Left lung (tissue), 10 donors: ENCODE data around the gene ARHGEF12. TPM values are rescaled to one million over a fixed set of nuclear protein-coding genes. Genes with fewer than 3 reads are reported as not detected.

Experiments
- ATAC-seq: fragments of 200-7000 bp; cut with Tn5 transposase; one replicate; pipeline ENCODE4 v1.9.1; 2020; ENCODE audit warnings: moderate library complexity
- DNase-seq, 4 donors: peaks; one replicate each; pipeline ENCODE4 v3.0.0-alpha.2; 2013 to 2020
- H3K27ac ChIP-seq, 2 donors: fragments of 200-600 bp; sonication (generic) in 1 of 2; one replicate each; pipeline versions ENCODE4 v1.5.0 to v1.8.0; 2020 to 2021
- H3K27me3 ChIP-seq, 2 donors: fragments of 200-600 bp; sonication (generic) in 1 of 2; one replicate each; pipeline versions ENCODE4 v1.5.0 to v1.8.0; 2020 to 2021
- H3K36me3 ChIP-seq, 2 donors: fragments of 200-600 bp; sonication (generic) in 1 of 2; one replicate each; pipeline versions ENCODE4 v1.5.0 to v1.8.0; 2020 to 2021
- H3K4me1 ChIP-seq, 2 donors: fragments of 200-600 bp; one replicate each; pipeline ENCODE4 v1.8.0; 2021
- H3K4me3 ChIP-seq, 2 donors: fragments of 200-600 bp; sonication (generic) in 1 of 2; one replicate each; pipeline versions ENCODE4 v1.5.0 to v1.8.0; 2020 to 2021; ENCODE audit warnings: mild to moderate bottlenecking in 1 of 2
- H3K9me3 ChIP-seq, 2 donors: fragments of 200-600 bp; sonication (generic) in 1 of 2; one replicate each; pipeline versions ENCODE4 v1.5.0 to v1.8.0; 2020 to 2021
- intact Hi-C, 2 donors: fragments of 100-400 bp; cut with DNase I; formaldehyde crosslinking; loops; one replicate each; pipeline versions ENCODE4 v1.11.2 to v1.14.2; 2022
- polyA plus RNA-seq, 6 donors: library from polyadenylated mRNA; unstranded; fragments of 120-200 nt; gene quantifications; one replicate each; pipeline ENCODE4 v1.2.1, GENCODE V29; 2013; ENCODE audit not compliant: insufficient read length in 6 of 6
- total RNA-seq, 2 donors: library from RNA; stranded (reverse); fragmentation: NEBNext Ultra II Directional; extraction: Animal tissue kit (Norgen Biotek cat#: 25700); gene quantifications; one replicate each; pipeline ENCODE4 v1.2.1, GENCODE V29; 2021
- TF ChIP-seq, protein P1 (sequence below), 2 donors: fragments of 200-600 bp; sonication (generic) in 1 of 2; IDR thresholded peaks; one replicate each; pipeline versions ENCODE4 v1.5.0 to v1.8.0; 2021; ENCODE audit warnings: antibody characterized with exemption in 2 of 2
- donor health status: DM: no; HTN: yes; CAD: no.
- donor health status: DM: no; HTN: no; CAD: no.

ARHGEF12 gene
- total and polyA plus RNA-seq, 8 donors = 91.4 to 109 (median 99.6) TPM

DNA sequence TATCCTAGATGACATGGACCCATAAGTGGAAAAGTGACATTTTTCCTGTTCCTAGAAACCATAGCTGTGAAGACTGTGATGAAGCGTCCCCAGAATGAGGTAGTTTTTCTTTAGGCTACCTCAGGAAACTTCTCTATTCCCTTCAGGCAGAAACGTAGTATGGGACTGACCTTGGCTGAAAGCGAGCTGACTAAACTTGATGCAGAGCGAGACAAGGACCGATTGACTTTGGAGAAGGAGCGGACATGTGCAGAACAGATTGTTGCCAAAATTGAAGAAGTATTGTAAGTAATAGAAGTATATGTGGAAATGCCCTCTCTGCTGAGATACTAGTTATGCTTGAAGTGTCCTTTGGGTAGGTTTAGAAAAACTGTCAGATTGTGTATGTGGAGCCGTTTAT lies 110.6 kb downstream of the ARHGEF12 start:
- TF ChIP-seq, protein P1, sequence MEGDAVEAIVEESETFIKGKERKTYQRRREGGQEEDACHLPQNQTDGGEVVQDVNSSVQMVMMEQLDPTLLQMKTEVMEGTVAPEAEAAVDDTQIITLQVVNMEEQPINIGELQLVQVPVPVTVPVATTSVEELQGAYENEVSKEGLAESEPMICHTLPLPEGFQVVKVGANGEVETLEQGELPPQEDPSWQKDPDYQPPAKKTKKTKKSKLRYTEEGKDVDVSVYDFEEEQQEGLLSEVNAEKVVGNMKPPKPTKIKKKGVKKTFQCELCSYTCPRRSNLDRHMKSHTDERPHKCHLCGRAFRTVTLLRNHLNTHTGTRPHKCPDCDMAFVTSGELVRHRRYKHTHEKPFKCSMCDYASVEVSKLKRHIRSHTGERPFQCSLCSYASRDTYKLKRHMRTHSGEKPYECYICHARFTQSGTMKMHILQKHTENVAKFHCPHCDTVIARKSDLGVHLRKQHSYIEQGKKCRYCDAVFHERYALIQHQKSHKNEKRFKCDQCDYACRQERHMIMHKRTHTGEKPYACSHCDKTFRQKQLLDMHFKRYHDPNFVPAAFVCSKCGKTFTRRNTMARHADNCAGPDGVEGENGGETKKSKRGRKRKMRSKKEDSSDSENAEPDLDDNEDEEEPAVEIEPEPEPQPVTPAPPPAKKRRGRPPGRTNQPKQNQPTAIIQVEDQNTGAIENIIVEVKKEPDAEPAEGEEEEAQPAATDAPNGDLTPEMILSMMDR (IDR thresholded peaks at IDR 0.05) = no peak
- intact Hi-C loops = no loop called here
- Histone ChIP-seq H3K27ac (no peak overlapping the region), H3K9me3 (no peaks in the 10 kb centered on the region), H3K27me3 (no peaks in the 10 kb centered on the region), H3K36me3 (peaks cover 0 to 78% of the 10 kb centered on the region in 2 donors), H3K4me3 (no peak overlapping the region), H3K4me1 (no peaks in the 10 kb centered on the region)
- DNase-seq = no peak
- no peak for ATAC-seq

DNA sequence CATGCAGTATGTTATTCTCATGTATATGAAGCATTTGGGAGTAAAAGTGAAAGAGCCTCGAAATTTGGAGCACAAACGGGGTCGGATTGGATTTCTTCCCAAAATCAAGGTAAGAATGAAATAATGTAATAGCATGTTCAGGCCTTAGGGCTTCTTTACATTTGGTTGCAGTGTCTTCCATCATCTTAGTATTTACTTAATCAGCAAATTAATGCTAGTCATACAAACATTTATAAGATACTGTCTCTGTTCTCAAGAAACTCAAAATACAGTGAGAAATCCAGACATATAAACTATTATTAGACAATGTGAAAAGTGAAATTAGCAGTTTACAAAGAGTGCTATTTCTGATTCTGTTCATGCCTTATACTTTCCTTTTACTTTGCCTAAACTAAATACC lies 112.0 kb downstream of the ARHGEF12 start:
- Histone ChIP-seq H3K36me3 (peaks cover 0 to 85% of the 10 kb centered on the region in 2 donors), H3K27me3 (no peaks in the 10 kb centered on the region), H3K4me1 (no peaks in the 10 kb centered on the region), H3K9me3 (no peaks in the 10 kb centered on the region), H3K27ac (no peak overlapping the region), H3K4me3 (no peak overlapping the region)
- TF ChIP-seq, protein P1 (IDR thresholded peaks at IDR 0.05) = no peak
- ATAC-seq (no peak), DNase-seq (no peak)
- intact Hi-C loops = no loop called here

DNA sequence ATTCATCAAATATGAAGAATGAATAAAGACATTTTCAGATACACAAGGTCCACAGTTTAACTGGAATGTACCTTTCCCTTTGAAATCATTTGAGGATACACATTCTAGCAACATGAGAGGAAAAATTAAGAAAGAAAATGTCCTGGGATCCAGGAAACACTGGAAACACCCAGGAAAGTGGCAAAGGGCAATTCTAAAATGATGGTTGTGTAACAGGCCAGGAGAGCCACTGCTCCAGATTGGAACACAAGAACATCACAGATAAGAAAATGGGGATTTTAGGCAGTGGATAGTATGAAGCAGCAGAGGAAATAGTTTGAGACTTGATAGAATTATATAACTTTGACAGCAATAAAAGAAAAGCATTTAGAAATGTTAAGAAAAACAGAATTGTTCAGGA lies 119.3 kb downstream of the ARHGEF12 start:
- no peaks in the 10 kb centered on the region for H3K27me3 ChIP-seq
- no peak overlapping the region for H3K27ac ChIP-seq
- H3K4me1 ChIP-seq = no peaks in the 10 kb centered on the region
- peaks cover 0 to 78% of the 10 kb centered on the region in 2 donors for H3K36me3 ChIP-seq
- ATAC-seq (no peak), DNase-seq (no peak)
- intact Hi-C loops = no loop called here
- no peak overlapping the region for H3K4me3 ChIP-seq
- TF ChIP-seq, protein P1 (IDR thresholded peaks at IDR 0.05) = no peak
- H3K9me3 ChIP-seq = no peaks in the 10 kb centered on the region

DNA sequence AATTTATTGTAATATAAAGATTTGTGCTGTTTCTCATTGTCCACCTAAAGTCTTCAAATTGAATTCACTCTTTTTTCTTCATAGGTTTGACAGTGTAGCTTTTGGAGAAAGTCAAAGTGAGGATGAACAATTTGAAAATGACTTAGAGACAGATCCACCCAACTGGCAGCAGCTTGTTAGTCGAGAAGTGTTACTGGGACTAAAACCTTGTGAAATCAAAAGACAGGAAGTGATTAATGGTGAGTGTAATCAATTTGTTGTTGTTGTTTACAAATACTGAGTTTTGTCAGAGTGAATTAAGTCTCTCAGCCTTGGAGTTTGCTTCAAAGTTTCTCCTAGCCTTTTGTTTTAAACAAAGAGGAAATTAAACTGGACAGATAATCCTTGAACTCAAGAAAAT lies 121.8 kb downstream of the ARHGEF12 start:
- H3K27me3 ChIP-seq = no peaks in the 10 kb centered on the region
- no peak overlapping the region for H3K4me3 ChIP-seq
- ATAC-seq (no peak), DNase-seq (no peak)
- intact Hi-C loops = no loop called here
- H3K4me1 ChIP-seq = no peaks in the 10 kb centered on the region
- TF ChIP-seq, protein P1 (IDR thresholded peaks at IDR 0.05) = no peak
- H3K9me3 ChIP-seq = no peaks in the 10 kb centered on the region
- H3K36me3 ChIP-seq = peaks cover 9 to 78% of the 10 kb centered on the region in 2 donors
- no peak overlapping the region for H3K27ac ChIP-seq

DNA sequence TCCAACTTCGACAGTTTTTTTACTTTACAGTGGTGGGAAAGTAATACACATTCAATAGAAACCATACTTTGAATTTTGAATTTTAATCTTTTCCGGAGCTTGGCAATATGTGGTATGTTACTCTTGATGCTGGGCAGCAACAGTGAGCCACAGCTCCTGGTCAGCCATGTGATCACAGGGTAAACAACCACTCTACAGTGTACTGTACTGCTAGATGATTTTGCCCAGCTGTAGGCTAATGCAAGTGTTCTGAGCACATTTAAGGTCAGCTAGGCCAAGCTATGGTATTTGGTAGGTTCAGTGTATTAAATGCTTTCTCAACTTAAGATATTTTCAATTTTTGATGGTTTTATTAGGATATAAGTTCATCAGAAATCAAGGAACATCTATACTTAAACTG lies 126.6 kb downstream of the ARHGEF12 start:
- Histone ChIP-seq H3K4me3 (no peak overlapping the region), H3K36me3 (peaks cover 9 to 95% of the 10 kb centered on the region in 2 donors), H3K27me3 (no peaks in the 10 kb centered on the region), H3K27ac (no peak overlapping the region), H3K9me3 (no peaks in the 10 kb centered on the region), H3K4me1 (no peaks in the 10 kb centered on the region)
- TF ChIP-seq, protein P1 (IDR thresholded peaks at IDR 0.05) = no peak
- intact Hi-C loops = no loop called here
- peak in 2 of 4 donors; percentile 2 to 23 for DNase-seq
- ATAC-seq = no peak
